H1 (cell line): ENCODE data around the gene C1GALT1. TPM values are rescaled to one million over a fixed set of nuclear protein-coding genes. Genes with fewer than 3 reads are reported as not detected.

Experiments
- polyA plus RNA-seq, 7 experiments: library from polyadenylated mRNA; depleted of rRNA in 3 of 7; stranded (reverse) in 5 of 7; unstranded in 2 of 7; fragments of >200 nt in 5 of 7; fragments of 200-250 nt in 2 of 7; gene quantifications; 1 replicate in 5 of 7; 2 replicates in 1 of 7; 4 replicates in 1 of 7; pipeline versions ENCODE4 v1.2.1 to v1.2.3, GENCODE V29; 2011 to 2013; ENCODE audit warnings: missing spikeins in 2 of 7, mixed read lengths in 2 of 7
- total RNA-seq: library from RNA; stranded (reverse); fragmentation: NEBNext Ultra II Directional; extraction: Animal tissue kit (Norgen Biotek cat#: 25700); gene quantifications from 2 replicates; pipeline ENCODE4 v1.2.1, GENCODE V29; 2021
- TF ChIP-seq, protein P1 (sequence below): fragments of 300-600 bp; sonication (generic); IDR thresholded peaks from 2 replicates; pipeline ENCODE4 v1.7.1; 2012; ENCODE audit warnings: low read length, moderate library complexity, mild to moderate bottlenecking, inconsistent platforms; ENCODE audit not compliant: insufficient replicate concordance

Gene C1GALT1
- total and polyA plus RNA-seq, 2 of the 8 experiments (the other 6 are each of a cell fraction or from before 2014, with no cell fraction given), result 18.7 to 94.2 TPM

- TF ChIP-seq, protein P1, sequence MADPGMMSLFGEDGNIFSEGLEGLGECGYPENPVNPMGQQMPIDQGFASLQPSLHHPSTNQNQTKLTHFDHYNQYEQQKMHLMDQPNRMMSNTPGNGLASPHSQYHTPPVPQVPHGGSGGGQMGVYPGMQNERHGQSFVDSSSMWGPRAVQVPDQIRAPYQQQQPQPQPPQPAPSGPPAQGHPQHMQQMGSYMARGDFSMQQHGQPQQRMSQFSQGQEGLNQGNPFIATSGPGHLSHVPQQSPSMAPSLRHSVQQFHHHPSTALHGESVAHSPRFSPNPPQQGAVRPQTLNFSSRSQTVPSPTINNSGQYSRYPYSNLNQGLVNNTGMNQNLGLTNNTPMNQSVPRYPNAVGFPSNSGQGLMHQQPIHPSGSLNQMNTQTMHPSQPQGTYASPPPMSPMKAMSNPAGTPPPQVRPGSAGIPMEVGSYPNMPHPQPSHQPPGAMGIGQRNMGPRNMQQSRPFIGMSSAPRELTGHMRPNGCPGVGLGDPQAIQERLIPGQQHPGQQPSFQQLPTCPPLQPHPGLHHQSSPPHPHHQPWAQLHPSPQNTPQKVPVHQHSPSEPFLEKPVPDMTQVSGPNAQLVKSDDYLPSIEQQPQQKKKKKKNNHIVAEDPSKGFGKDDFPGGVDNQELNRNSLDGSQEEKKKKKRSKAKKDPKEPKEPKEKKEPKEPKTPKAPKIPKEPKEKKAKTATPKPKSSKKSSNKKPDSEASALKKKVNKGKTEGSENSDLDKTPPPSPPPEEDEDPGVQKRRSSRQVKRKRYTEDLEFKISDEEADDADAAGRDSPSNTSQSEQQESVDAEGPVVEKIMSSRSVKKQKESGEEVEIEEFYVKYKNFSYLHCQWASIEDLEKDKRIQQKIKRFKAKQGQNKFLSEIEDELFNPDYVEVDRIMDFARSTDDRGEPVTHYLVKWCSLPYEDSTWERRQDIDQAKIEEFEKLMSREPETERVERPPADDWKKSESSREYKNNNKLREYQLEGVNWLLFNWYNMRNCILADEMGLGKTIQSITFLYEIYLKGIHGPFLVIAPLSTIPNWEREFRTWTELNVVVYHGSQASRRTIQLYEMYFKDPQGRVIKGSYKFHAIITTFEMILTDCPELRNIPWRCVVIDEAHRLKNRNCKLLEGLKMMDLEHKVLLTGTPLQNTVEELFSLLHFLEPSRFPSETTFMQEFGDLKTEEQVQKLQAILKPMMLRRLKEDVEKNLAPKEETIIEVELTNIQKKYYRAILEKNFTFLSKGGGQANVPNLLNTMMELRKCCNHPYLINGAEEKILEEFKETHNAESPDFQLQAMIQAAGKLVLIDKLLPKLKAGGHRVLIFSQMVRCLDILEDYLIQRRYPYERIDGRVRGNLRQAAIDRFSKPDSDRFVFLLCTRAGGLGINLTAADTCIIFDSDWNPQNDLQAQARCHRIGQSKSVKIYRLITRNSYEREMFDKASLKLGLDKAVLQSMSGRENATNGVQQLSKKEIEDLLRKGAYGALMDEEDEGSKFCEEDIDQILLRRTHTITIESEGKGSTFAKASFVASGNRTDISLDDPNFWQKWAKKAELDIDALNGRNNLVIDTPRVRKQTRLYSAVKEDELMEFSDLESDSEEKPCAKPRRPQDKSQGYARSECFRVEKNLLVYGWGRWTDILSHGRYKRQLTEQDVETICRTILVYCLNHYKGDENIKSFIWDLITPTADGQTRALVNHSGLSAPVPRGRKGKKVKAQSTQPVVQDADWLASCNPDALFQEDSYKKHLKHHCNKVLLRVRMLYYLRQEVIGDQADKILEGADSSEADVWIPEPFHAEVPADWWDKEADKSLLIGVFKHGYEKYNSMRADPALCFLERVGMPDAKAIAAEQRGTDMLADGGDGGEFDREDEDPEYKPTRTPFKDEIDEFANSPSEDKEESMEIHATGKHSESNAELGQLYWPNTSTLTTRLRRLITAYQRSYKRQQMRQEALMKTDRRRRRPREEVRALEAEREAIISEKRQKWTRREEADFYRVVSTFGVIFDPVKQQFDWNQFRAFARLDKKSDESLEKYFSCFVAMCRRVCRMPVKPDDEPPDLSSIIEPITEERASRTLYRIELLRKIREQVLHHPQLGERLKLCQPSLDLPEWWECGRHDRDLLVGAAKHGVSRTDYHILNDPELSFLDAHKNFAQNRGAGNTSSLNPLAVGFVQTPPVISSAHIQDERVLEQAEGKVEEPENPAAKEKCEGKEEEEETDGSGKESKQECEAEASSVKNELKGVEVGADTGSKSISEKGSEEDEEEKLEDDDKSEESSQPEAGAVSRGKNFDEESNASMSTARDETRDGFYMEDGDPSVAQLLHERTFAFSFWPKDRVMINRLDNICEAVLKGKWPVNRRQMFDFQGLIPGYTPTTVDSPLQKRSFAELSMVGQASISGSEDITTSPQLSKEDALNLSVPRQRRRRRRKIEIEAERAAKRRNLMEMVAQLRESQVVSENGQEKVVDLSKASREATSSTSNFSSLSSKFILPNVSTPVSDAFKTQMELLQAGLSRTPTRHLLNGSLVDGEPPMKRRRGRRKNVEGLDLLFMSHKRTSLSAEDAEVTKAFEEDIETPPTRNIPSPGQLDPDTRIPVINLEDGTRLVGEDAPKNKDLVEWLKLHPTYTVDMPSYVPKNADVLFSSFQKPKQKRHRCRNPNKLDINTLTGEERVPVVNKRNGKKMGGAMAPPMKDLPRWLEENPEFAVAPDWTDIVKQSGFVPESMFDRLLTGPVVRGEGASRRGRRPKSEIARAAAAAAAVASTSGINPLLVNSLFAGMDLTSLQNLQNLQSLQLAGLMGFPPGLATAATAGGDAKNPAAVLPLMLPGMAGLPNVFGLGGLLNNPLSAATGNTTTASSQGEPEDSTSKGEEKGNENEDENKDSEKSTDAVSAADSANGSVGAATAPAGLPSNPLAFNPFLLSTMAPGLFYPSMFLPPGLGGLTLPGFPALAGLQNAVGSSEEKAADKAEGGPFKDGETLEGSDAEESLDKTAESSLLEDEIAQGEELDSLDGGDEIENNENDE, result no peak
- TF ChIP-seq, all 59 proteins: peak for 0
Observed at GRCh38 chr7:7246223-7246622, 63.9 kb downstream of the C1GALT1 start (continued).
